HEK293 (cell line): ENCODE measurements around the gene MYO5C.

ENCODE experiments used
- BCL11A ChIP-seq: fragments of 450-650 bp; formaldehyde crosslinking; IDR thresholded peaks from 2 replicates; pipeline ENCODE4 v1.5.1; 2016; ENCODE audit warnings: low read depth, missing biosample characterization, missing genetic modification characterization
- CTCF ChIP-seq: fragments of 450-650 bp; formaldehyde crosslinking; IDR thresholded peaks from 2 replicates; pipeline ENCODE4 v1.5.1; 2016; ENCODE audit warnings: missing biosample characterization, missing genetic modification characterization
- PRDM4 ChIP-seq: fragments of 450-650 bp; formaldehyde crosslinking; IDR thresholded peaks from 2 replicates; pipeline ENCODE4 v1.5.1; 2017; ENCODE audit warnings: missing biosample characterization, missing genetic modification characterization
- ZBTB49 ChIP-seq: fragments of 450-650 bp; formaldehyde crosslinking; IDR thresholded peaks from 2 replicates; pipeline ENCODE4 v1.5.1; 2016; ENCODE audit warnings: missing biosample characterization, missing genetic modification characterization, low read depth
- ZNF266 ChIP-seq: fragments of 450-650 bp; formaldehyde crosslinking; IDR thresholded peaks from 2 replicates; pipeline ENCODE4 v1.5.1; 2016; ENCODE audit warnings: missing biosample characterization, missing genetic modification characterization, low read depth
- ZNF398 ChIP-seq: fragments of 450-650 bp; formaldehyde crosslinking; IDR thresholded peaks from 2 replicates; pipeline ENCODE4 v1.5.1; 2017; ENCODE audit warnings: missing biosample characterization, missing genetic modification characterization
- ZNF580 ChIP-seq: fragments of 450-650 bp; formaldehyde crosslinking; IDR thresholded peaks from 2 replicates; pipeline ENCODE4 v1.5.1; 2016; ENCODE audit warnings: missing biosample characterization, missing genetic modification characterization
- ZNF639 ChIP-seq: fragments of 450-650 bp; formaldehyde crosslinking; IDR thresholded peaks from 2 replicates; pipeline ENCODE4 v1.5.1; 2016; ENCODE audit warnings: missing biosample characterization, missing genetic modification characterization
- ZNF785 ChIP-seq: fragments of 450-650 bp; formaldehyde crosslinking; IDR thresholded peaks from 2 replicates; pipeline ENCODE4 v1.5.1; 2016; ENCODE audit warnings: missing biosample characterization, missing genetic modification characterization
- ZSCAN5A ChIP-seq: fragments of 450-650 bp; formaldehyde crosslinking; IDR thresholded peaks from 2 replicates; pipeline ENCODE4 v1.5.1; 2016; ENCODE audit warnings: missing biosample characterization, missing genetic modification characterization

- TF ChIP-seq CTCF (tag by site-specific recombination) = no peak
- no peak for TF ChIP-seq BCL11A (tag by site-specific recombination)
- TF ChIP-seq ZNF785 (tag by site-specific recombination) = no peak
- no peak for TF ChIP-seq ZNF639 (tag by site-specific recombination)
- TF ChIP-seq ZSCAN5A (tag by site-specific recombination) = no peak
- TF ChIP-seq ZNF580 = no peak
- no peak for TF ChIP-seq PRDM4 (tag by site-specific recombination)
- no peak for TF ChIP-seq ZBTB49 (tag by site-specific recombination)
- no peak for TF ChIP-seq ZNF398 (tag by site-specific recombination)
- no peak for TF ChIP-seq ZNF266 (tag by site-specific recombination)
Measured at GRCh38 chr15:52218816-52219215, 76.8 kb downstream of the MYO5C start.
